Measurements from ENCODE around the gene FBXL16.

DNA sequence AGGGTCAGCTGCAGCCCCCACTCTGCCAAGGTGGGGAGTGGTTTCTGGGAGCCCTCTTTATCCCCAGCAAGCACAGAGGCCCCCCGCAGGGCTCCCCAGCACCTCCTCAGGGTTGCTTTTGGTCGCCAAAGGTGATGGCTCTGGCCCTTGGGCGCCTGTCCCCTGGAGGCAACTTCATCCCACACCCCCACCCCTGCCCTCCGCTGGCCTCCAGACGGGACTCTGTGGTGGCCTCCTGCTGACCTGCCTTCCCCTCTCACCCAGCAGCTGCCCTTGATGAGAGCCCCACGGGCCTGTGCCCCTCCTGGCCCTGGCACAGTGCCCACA, 45.5 kb downstream of the FBXL16 start:
- TF ChIP-seq, protein P1, sequence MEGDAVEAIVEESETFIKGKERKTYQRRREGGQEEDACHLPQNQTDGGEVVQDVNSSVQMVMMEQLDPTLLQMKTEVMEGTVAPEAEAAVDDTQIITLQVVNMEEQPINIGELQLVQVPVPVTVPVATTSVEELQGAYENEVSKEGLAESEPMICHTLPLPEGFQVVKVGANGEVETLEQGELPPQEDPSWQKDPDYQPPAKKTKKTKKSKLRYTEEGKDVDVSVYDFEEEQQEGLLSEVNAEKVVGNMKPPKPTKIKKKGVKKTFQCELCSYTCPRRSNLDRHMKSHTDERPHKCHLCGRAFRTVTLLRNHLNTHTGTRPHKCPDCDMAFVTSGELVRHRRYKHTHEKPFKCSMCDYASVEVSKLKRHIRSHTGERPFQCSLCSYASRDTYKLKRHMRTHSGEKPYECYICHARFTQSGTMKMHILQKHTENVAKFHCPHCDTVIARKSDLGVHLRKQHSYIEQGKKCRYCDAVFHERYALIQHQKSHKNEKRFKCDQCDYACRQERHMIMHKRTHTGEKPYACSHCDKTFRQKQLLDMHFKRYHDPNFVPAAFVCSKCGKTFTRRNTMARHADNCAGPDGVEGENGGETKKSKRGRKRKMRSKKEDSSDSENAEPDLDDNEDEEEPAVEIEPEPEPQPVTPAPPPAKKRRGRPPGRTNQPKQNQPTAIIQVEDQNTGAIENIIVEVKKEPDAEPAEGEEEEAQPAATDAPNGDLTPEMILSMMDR (IDR thresholded peaks at IDR 0.05; ENCODE audit: poor library complexity), result no peak
- no peak for TF ChIP-seq EZH2 (IDR thresholded peaks at IDR 0.05; ENCODE audit: borderline replicate concordance)
- TF ChIP-seq EZH2phosphoT487 (IDR thresholded peaks at IDR 0.05; ENCODE audit: low read depth, severe bottlenecking, unreplicated experiment), result no peak
